Measurements from ENCODE around the gene YJU2. TPM values are rescaled to one million over a fixed set of nuclear protein-coding genes. Genes with fewer than 3 reads are reported as not detected.

Gene YJU2
- total and polyA plus RNA-seq, 4 donors = 12.5 to 27.0 (median 25.9) TPM

Other genes starting within 250 kb of the YJU2 start
- 10 to 100 TPM; 24.8 to 26.3 TPM for gene PIAS4, start 239.3 kb upstream of the YJU2 start, total RNA-seq
- gene PIAS4, start 239.3 kb upstream of the YJU2 start, polyA plus RNA-seq (ENCODE audit: insufficient read length in 2 of 2) = 10 to 100 TPM; 33.2 to 37.7 TPM
- gene ZBTB7A, start 180.2 kb upstream of the YJU2 start, total RNA-seq = 1 to 10 TPM; 6.6 to 6.9 TPM
- 10 to 100 TPM; 12.7 to 14.6 TPM for gene ZBTB7A, start 180.2 kb upstream of the YJU2 start, polyA plus RNA-seq (ENCODE audit: insufficient read length in 2 of 2)
- 100 to 1,000 TPM in 1 of 2 donors, 10 to 100 TPM in 1; 72.6 to 121 TPM for gene MAP2K2, start 123.0 kb upstream of the YJU2 start, total RNA-seq
- 100 to 1,000 TPM; 183 to 188 TPM for gene MAP2K2, start 123.0 kb upstream of the YJU2 start, polyA plus RNA-seq (ENCODE audit: insufficient read length in 2 of 2)
- gene CREB3L3, start 93.4 kb upstream of the YJU2 start, total RNA-seq = not detected
- under 1 TPM; 0.44 to 0.48 TPM for gene CREB3L3, start 93.4 kb upstream of the YJU2 start, polyA plus RNA-seq (ENCODE audit: insufficient read length in 2 of 2)
- gene SIRT6, start 64.5 kb upstream of the YJU2 start, total RNA-seq = 1 to 10 TPM; 8.1 to 9.1 TPM
- gene SIRT6, start 64.5 kb upstream of the YJU2 start, polyA plus RNA-seq (ENCODE audit: insufficient read length in 2 of 2) = 10 to 100 TPM; 39.8 to 45.4 TPM
- gene ANKRD24, start 64.4 kb upstream of the YJU2 start, total RNA-seq = 1 to 10 TPM; 2.8 to 3.1 TPM
- 10 to 100 TPM; 10.4 to 13.7 TPM for gene ANKRD24, start 64.4 kb upstream of the YJU2 start, polyA plus RNA-seq (ENCODE audit: insufficient read length in 2 of 2)
- gene EBI3, start 17.6 kb upstream of the YJU2 start, total RNA-seq = under 1 TPM; 0.69 to 0.77 TPM
- 1 to 10 TPM in 1 of 2 donors, under 1 TPM in 1; 0.89 to 1.6 TPM for gene EBI3, start 17.6 kb upstream of the YJU2 start, polyA plus RNA-seq (ENCODE audit: insufficient read length in 2 of 2)
- gene SHD, start 32.2 kb downstream of the YJU2 start, total RNA-seq = 10 to 100 TPM in 1 of 2 donors, 1 to 10 TPM in 1; 6.7 to 10.4 TPM
- 10 to 100 TPM; 68.4 to 77.1 TPM for gene SHD, start 32.2 kb downstream of the YJU2 start, polyA plus RNA-seq (ENCODE audit: insufficient read length in 2 of 2)
- under 1 TPM; 0.79 to 0.94 TPM for gene TMIGD2, start 55.3 kb downstream of the YJU2 start, total RNA-seq
- gene TMIGD2, start 55.3 kb downstream of the YJU2 start, polyA plus RNA-seq (ENCODE audit: insufficient read length in 2 of 2) = 1 to 10 TPM; 1.1 to 1.6 TPM
- 10 to 100 TPM; 15.9 to 34.4 TPM for gene FSD1, start 57.5 kb downstream of the YJU2 start, total RNA-seq
- 100 to 1,000 TPM; 107 to 118 TPM for gene FSD1, start 57.5 kb downstream of the YJU2 start, polyA plus RNA-seq (ENCODE audit: insufficient read length in 2 of 2)
- gene STAP2, start 91.7 kb downstream of the YJU2 start, total RNA-seq = 10 to 100 TPM in 1 of 2 donors, 1 to 10 TPM in 1; 3.2 to 21.9 TPM
- 1 to 10 TPM; 5.2 to 8.5 TPM for gene STAP2, start 91.7 kb downstream of the YJU2 start, polyA plus RNA-seq (ENCODE audit: insufficient read length in 2 of 2)
- gene MPND, start 96.5 kb downstream of the YJU2 start, total RNA-seq = 10 to 100 TPM; 10.8 to 13.0 TPM
- gene MPND, start 96.5 kb downstream of the YJU2 start, polyA plus RNA-seq (ENCODE audit: insufficient read length in 2 of 2) = 10 to 100 TPM; 42.6 to 47.4 TPM
- 10 to 100 TPM; 14.3 to 44.1 TPM for gene SH3GL1, start 153.5 kb downstream of the YJU2 start, total RNA-seq
- 100 to 1,000 TPM; 104 to 105 TPM for gene SH3GL1, start 153.5 kb downstream of the YJU2 start, polyA plus RNA-seq (ENCODE audit: insufficient read length in 2 of 2)
- gene CHAF1A, start 155.6 kb downstream of the YJU2 start, total RNA-seq = 1 to 10 TPM; 6.2 to 9.3 TPM
- 10 to 100 TPM; 14.2 to 16.9 TPM for gene CHAF1A, start 155.6 kb downstream of the YJU2 start, polyA plus RNA-seq (ENCODE audit: insufficient read length in 2 of 2)
- gene UBXN6, start 210.7 kb downstream of the YJU2 start, total RNA-seq = 10 to 100 TPM; 56.2 to 89.6 TPM
- 100 to 1,000 TPM; 124 to 139 TPM for gene UBXN6, start 210.7 kb downstream of the YJU2 start, polyA plus RNA-seq (ENCODE audit: insufficient read length in 2 of 2)
- gene HDGFL2, start 225.2 kb downstream of the YJU2 start, total RNA-seq = 10 to 100 TPM; 23.5 to 45.3 TPM
- 10 to 100 TPM; 83.5 to 91.2 TPM for gene HDGFL2, start 225.2 kb downstream of the YJU2 start, polyA plus RNA-seq (ENCODE audit: insufficient read length in 2 of 2)